LoVo (cell line): Measurements from ENCODE around the gene MYH2.
"Not testable (repeated sequence)": the region's sequence is repeated elsewhere in the genome, so short reads cannot be mapped to it uniquely, and the experiment has no call there.

Source experiments
- DNase-seq: peaks from one replicate; pipeline ENCODE4 v3.0.0-alpha.2; 2016; ENCODE audit warnings: low spot score

Gene MYH2

GRCh38 chr17:10549096-10549842, at the start of gene MYH2:
TSS of gene MYH2 (minus strand) at chr17:10549658. CDS start at chr17:10547920, 1,738 bp downstream.
- no peak for DNase-seq

GRCh38 chr17:10598621-10599020, 49.2 kb upstream of the MYH2 start:
- DNase-seq, result no peak

- no peak for DNase-seq
These were observed 40.2 kb upstream of the MYH2 start for GRCh38 chr17:10589553-10590145.

DNA sequence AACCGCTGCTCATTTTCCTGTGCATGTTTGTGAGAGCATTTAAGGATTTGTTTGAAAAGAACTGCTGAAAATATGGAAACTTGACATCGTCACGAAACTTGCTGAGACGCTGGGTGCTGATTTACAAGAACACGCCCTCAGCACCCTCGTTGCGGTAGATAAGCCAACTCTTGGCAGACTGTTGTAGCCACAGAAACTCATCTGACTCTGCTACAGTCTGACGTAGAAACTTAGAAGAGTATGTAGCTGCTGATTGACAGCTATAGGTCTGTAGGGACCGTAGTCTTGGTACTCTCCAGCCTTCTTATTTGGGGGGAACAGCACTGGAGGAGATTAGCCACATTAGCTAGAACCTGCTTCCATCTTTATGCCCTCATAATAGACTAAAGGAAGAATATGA, 36.1 kb upstream of the MYH2 start:
- DNase-seq, result no peak

DNA sequence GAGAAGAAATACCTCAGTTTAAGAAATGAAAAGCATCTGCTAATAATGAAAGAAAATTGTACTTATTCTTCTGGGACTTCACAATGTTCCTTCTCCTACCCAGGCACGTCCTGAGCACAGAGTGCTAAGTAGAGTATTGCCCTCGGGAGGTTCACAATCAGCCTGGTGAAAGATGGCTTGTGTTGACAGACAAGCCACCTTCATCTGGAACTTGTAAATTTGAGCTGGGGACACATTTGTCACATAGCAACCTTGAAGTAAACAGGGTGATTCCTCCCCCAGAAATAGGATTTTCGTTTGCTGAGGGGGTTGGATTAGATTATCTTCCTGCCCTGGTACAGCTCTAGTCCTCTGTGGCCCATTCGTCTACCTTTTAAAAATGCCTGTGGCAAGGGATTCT, 34.4 kb upstream of the MYH2 start:
- DNase-seq, result no peak

- DNase-seq, result no peak
These were observed 29.8 kb upstream of the MYH2 start for GRCh38 chr17:10579270-10579669.

DNA sequence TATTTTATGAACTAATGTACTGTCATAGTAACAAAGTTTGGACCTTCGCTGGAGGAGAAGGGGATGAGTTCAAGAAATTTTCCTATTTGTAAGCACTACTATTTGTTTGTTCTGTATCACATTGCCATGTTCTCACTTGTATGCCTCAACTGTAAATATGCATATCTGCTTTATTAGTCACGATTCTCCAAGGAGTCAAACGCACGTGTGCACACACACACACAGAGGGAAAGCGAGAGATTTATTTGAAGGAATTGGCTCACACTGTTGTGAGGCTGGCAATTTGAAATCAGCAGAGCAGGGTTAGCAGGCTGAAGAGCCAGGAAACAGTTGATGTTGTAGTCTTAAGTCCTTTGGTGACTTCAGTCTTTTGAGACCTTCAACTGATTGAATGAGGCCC, 24.9 kb upstream of the MYH2 start:
- no peak for DNase-seq

DNA sequence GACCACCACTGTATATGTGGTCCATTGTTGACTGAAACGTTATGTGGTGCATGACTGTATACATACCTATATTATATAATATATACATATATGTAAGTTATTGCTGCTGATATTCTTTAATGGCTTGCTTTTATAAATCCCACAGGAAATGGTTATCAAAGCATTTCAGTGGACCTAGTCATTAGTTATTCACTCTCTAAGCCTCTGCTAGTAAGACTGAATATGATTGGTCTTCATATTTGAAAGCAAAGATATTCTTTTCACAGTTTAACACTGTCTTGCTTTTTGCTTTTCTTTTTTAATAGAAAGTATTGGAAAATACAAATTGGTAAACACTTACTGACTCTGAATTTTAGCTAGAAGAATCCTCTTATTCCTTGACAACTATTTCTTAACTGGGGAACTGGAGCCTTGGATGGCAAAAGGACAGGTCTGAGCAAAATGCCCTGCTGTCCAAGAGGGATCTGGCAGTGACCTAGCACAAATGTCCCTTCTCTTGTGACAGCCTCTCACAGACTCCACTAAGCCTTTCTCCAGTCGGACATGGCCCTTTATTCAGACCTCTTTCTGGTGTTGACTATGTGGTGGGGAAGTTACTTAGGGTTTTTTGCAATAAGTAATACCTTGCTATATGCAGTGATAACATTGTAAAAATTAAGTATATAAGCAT, 14.7 kb upstream of the MYH2 start:
- no peak for DNase-seq

GRCh38 chr17:10558049-10558448, 8.6 kb upstream of the MYH2 start:
- no peak for DNase-seq

- no peak for DNase-seq
These were observed 8.0 kb upstream of the MYH2 start for GRCh38 chr17:10557422-10557821.

DNA sequence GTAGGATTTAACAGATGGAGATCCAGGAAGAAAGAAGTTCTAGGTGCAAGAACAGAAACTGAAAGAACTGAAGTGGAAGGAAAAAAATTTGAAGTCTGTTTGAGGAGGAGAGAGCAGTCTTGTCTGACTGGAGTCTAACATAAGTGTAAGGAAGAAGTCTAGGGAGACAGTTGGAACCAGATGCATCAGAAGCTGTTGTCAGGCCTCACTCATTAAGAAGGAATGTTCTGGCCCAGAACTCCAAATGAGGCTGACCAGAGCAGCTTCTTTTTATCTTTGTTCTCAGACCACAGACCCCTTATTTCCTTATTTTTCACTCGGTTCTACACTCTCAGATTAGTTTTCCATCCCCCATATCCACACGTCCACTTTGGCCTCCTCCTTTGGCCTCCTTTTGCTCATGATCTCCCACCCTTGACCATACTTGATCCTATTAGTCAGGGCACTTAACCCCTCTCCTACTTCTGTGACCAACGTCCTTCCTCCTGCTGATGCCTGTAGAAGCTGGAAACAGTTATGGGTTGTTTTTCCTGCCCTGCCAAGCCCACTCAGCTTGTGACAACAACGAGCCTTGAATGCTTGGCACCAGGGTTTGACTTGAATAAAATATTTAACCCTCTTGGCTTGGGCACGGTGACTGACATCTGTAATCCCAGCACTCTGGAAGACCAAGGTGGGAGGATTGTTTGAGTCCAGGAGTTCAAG, 7.0 kb upstream of the MYH2 start:
- DNase-seq, result no peak

DNA sequence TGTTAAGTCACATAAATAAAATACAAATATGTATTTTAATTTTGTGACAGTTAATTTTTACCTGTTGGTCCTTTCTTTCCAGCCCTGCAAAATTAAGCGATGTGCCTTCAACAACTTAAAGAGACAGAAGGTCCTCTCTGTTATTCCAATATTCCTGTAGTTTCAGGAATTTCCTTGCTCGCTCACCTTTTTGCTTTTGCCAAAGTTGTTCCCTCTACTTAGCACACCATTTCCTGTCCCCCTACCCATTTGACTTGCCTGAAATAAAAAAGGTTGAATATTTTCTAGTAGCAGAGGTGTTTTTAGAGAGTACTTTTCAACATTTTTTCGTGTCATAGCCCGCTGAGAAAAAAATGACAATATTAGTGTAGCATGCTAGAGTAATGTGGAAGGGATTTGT, 556 bp upstream of the MYH2 start:
- DNase-seq, result no peak

DNA sequence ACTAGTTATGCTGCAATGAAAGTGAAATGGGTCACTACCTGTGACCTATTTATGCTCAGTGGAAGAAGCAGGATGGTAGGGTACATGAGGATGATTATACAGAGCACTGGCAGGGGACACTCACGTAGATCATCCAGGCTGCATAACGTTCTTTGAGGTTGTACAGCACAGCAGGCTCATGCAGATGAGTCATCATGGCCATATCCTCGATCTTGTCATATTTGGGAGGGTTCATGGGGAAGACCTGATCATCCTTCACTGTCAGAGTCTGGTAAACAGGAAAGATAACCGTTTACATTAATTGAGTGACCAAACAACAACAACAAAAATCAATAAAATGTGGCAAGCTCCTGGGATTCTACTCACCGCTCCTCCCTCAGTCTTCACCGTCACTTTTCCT, 2.1 kb downstream of the MYH2 start:
- DNase-seq, result peak; percentile 10

GRCh38 chr17:10543486-10543885, 6.0 kb downstream of the MYH2 start:
- peak; percentile 8 for DNase-seq

DNA sequence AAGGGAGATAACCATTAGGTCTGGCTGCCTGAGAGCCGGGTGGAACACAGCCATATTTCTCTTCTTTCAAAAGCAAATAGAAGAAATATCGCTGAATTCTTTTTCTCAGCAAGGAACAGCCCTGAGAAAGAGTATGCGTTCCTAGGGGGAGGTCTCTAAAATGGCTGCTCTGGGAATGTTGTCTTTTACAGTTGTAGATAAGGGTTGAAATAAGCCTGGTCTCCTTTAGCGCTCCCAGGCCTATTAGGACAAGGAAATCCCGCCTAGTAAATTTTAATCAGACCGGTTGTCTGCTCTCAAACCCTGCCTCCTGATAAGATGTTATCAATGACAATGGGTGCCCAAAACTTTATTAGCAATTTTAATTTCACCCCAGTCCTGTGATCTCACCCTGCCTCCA, 8.3 kb downstream of the MYH2 start:
- not testable (repeated sequence) for DNase-seq

GRCh38 chr17:10532026-10532425, 17.4 kb downstream of the MYH2 start:
- DNase-seq, result no peak

GRCh38 chr17:10527419-10527818, 22.0 kb downstream of the MYH2 start:
- no peak for DNase-seq

DNA sequence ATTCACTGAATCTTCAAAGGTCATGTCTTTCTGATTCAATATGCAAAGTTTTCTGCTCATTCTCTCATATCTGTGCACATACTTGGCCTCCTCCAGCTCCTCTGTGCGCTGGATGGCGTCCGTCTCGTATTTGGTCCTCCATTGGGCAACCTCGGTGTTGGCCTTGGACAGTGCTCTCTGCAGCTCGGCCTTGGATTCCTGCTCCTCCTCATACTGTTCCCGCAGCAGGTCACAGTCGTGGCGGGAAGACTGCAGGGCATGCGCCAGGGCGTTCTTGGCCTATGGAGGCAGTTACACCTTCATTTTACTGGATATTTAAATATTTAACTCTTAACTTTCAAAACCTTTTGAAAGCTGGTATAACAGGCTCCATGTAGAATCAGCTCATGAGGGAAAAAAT, 22.9 kb downstream of the MYH2 start:
- DNase-seq, result no peak

DNA sequence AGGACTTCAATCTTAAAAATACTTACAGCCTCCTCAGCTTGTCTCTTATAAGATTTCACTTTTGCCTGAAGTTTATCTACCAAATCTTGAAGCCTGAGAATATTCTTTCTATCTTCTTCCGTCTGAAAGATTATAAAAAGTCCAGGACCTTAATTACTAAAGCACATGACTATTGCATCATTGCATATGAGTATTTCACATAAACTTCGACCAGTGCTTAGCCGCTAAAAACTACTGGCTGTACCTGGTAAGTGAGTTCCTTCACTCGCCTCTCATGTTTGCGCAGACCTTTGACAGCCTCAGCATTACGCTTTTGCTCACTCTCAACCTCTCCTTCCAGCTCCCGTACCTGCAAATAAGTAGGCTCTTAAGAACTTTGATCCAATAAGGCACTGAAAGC, 26.4 kb downstream of the MYH2 start:
- no peak for DNase-seq

DNA sequence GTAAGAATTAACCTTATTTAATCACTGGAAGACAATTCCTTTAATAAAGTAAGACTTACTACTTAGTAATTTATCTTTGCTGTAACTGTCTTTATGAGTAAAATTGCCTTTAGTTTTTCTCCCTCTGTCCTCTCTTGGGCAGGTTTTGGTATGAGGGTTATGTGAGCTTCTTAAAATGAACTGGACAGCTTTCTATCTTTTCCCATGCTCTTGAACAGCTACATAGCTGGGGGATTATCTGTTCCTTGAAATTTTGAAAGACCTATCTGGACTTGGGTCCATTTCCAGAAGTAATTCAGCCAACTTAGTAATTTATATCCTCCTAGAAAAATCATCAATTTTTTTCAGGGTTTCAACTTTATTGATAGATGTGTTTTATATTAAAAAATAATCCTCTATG, 27.5 kb downstream of the MYH2 start:
- DNase-seq, result no peak

DNA sequence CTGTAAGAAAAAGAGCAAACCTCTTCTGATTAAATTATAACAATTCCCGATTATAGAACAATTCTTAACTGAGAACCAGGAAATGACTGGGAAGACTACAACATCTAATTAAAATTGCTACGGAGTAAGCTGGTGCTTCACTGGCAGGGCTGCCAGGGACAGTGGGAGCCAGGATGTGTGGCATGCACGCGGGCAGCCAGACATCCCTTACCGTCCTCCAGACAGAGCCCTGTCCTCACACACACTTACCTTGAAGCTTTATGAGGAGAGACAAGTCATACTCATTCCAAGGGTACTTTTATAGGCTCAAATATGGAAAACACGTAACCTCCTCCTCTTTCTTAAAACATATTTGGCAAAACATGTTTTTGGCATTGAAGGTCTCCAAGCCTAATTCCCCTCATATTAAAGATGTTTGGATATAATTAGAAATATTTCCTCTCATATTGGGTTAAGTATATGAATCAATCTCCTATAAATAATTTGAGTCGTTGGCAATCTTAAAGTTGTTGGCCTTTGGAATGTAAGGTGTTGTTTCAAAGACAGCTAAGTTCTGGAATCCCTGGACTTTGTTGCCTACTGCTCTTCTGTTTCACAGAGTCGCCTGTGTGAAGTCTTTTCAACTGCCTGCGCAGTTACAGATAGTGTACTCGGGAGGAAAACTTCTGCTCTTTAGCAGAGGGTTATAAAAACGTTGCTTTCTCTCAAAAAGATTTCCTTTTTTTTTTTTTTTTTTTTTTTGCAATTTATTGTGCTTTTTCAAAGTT, 31.0 kb downstream of the MYH2 start, which contains the start of gene MYH1:
TSS of gene MYH1 (minus strand) at position 272 of the 767 bp plus-strand sequence. CDS start 1,900 bp downstream, outside the sequence.
- DNase-seq, result no peak

GRCh38 chr17:10516638-10517037, 32.8 kb downstream of the MYH2 start:
- no peak for DNase-seq
